GM18507 (cell line): Measurements from ENCODE around the gene NSG1.
"Not testable (repeated sequence)": the region's sequence is repeated elsewhere in the genome, so short reads cannot be mapped to it uniquely, and the experiment has no call there.

Experiments
- DNase-seq: peaks from one replicate; pipeline ENCODE4 v3.0.0; 2011; ENCODE audit warnings: low read depth; ENCODE audit not compliant: insufficient read length; ENCODE audit errors: extremely low spot score
- FAIRE-seq: peaks from 2 replicates; lab custom pipeline; 2011; peaks lifted over from hg19 to GRCh38; lab: Jason Lieb, UNC

The NSG1 gene

GRCh38 chr4:4456816-4457578, 70.1 kb downstream of the NSG1 start:
- DNase-seq (no peak), FAIRE-seq (no peak)

- DNase-seq (no peak), FAIRE-seq (no peak)
Observed at GRCh38 chr4:4457803-4458553, 71.1 kb downstream of the NSG1 start.

GRCh38 chr4:4459181-4459580, 72.3 kb downstream of the NSG1 start:
- FAIRE-seq (no peak), DNase-seq (no peak)

DNA sequence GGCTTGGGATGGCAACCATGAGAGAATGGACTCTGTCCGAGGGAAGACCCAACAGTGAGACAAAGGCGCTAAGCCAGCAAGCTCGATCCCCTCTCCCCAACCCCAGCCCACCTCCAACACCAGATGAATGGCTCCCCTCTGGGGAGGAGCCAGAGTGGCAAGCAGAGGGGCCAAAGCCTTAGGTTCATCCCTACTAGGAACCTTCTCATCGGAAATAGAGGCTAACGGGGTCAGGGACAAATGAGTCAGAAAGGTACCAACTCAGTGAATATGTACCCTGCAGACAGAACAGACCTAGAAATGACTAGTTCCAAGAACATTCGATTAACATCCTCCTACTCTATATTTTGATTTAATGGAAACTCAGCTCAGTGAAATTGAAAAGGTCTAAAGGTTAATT, 73.9 kb downstream of the NSG1 start:
- no peak for FAIRE-seq

DNA sequence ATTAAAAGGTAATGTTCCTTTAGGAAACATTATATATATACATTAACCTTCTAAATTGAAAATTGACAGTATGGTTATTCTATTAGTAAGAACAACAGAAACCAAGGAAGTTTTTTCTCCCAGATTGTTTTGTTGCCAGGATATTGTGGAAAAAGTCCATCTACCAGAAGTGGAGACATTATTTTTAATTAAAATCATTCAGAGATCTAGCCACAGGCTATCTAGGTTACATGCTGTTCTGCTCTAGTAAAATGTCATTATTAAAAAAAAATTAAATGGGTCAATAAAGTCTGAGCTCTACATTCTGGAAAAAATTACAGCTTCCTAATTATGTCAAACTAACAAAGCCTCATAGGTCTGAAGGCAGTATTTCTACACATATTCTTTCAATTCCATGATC, 74.3 kb downstream of the NSG1 start:
- FAIRE-seq (no peak), DNase-seq (no peak)

More for the DNA sequence above, 73.9 kb downstream of the NSG1 start:
- DNase-seq: no peak

DNA sequence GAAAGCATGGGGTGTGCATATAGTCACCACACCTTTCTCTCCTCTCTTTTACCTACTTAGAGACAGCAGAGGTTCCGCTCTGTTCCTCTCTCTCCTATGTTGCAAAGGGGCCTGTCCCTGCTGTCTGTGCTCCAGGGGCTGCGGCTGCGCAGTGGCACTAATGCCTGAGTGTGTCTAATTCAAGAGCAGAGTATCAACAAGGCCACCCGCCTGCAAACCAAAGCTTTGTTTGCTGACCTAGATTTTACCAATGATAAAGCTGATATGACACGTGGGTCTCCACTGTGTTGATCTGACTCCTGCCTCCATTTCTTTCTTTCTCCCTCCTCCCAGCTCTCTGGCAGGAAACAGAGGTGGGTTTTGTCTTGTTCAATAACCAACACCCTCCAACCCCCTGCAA, 74.9 kb downstream of the NSG1 start:
- DNase-seq (no peak), FAIRE-seq (no peak)

DNA sequence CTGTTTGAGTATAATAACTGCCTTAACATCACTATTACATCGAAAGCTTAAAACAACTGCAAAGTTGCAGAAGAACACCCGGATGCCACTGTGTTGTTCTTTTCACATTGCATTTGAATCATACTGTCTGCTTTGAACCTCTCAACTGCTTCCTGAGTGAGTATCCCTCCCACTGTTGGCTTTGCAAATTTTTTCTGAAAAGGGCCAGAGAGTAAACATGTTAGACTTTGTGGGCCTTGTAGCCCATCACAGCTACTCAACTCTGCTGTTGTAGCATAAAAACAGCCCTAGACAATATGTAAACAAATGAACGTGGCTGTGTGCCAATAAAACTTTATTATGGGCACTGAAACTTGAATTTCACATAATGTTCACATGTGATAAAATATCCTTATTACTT, 76.1 kb downstream of the NSG1 start:
- DNase-seq: no peak
- FAIRE-seq: no peak

DNA sequence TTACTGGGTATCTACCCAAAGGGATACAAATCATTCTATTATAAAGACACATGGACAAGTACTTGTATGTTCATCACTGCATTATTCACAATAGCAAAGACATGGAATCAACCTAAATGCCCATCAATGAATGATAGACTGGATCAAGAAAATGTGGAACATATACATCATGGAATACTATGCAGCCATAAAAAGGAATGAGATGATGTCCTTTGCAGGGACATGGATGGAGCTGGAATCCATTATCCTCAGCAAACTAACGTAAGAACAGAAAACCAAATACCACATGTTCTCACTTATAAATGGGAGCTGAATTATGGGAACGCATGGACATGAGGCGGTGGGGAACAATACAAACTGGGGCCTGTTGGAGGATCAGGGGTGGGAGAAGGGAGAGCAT, 78.3 kb downstream of the NSG1 start:
- DNase-seq, FAIRE-seq: not testable (repeated sequence)
